Measurements from ENCODE around the gene CLHC1.
"Not testable (repeated sequence)": the region's sequence is repeated elsewhere in the genome, so short reads cannot be mapped to it uniquely, and the experiment has no call there.

The CLHC1 gene

DNA sequence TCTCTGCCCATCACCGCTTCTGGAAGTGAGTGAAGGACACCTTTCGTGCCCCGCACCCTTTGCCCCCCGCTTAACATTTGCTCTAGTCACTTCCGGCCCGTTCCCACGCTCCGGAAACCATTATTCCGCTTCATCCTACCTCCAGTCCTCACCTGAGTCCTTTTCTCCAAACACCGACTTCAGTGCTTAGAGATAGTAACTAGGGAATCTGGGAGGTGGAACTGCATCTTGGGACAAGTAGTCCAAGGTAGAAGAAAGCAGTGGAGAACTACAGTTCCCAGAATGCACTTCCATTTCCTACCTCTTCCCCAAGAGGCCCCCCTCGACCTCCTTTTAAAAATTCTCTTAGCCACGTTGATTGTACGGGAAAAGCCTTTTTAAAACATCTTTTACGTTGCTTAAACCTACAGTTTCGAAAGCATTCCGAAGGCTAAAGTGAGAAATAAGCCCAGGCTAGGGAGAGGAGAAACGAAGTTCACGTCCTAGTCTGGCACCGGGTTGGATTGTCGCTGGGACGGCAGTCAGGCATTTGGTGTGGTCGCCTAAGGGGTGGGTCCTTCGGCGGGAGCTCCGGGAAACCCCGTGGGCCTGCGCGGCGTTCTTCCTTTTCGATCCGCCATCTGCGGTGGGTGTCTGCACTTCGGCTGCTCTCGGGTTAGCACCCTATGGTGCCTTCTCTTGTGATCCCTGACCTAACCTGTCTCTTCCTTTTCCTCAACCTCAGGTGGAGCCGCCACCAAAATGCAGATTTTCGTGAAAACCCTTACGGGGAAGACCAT lies at the start of gene CLHC1, which contains the start of gene RPS27A:
CLHC1 (minus strand) TSS at position 210 of the 779 bp plus-strand sequence. CDS start 9,882 bp downstream, outside the sequence.
RPS27A (plus strand) TSS at position 605 of the 779 bp plus-strand sequence; CDS start at position 742, 137 bp downstream.
- no peaks in the 10 kb centered on the region for H3K9me2 ChIP-seq (replicated peaks; ENCODE audit: low read depth, low read length)
- H3K4me1 ChIP-seq (ENCODE audit: insufficient read depth, low read length, poor library complexity, severe bottlenecking): peaks cover 42% of the 10 kb centered on the region
- TF ChIP-seq, protein P1, sequence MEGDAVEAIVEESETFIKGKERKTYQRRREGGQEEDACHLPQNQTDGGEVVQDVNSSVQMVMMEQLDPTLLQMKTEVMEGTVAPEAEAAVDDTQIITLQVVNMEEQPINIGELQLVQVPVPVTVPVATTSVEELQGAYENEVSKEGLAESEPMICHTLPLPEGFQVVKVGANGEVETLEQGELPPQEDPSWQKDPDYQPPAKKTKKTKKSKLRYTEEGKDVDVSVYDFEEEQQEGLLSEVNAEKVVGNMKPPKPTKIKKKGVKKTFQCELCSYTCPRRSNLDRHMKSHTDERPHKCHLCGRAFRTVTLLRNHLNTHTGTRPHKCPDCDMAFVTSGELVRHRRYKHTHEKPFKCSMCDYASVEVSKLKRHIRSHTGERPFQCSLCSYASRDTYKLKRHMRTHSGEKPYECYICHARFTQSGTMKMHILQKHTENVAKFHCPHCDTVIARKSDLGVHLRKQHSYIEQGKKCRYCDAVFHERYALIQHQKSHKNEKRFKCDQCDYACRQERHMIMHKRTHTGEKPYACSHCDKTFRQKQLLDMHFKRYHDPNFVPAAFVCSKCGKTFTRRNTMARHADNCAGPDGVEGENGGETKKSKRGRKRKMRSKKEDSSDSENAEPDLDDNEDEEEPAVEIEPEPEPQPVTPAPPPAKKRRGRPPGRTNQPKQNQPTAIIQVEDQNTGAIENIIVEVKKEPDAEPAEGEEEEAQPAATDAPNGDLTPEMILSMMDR (conservative IDR thresholded peaks at IDR 0.05; ENCODE audit: low read length): no peak
- TF ChIP-seq EZH2phosphoT487 (IDR thresholded peaks at IDR 0.05; ENCODE audit: borderline replicate concordance): no peak
- no peaks in the 10 kb centered on the region for H3K9me3 ChIP-seq (ENCODE audit: insufficient read depth, low read depth, low read length)
- H3K36me3 ChIP-seq (ENCODE audit: insufficient read depth, low read length): peaks cover 35% of the 10 kb centered on the region; the same call in 1 of the 2 replicates
- peaks cover 6% of the 10 kb centered on the region for H3K27me3 ChIP-seq (ENCODE audit: insufficient read depth, low read length, poor library complexity, severe bottlenecking)
- peaks cover 54% of the 10 kb centered on the region for H3K79me2 ChIP-seq (ENCODE audit: insufficient read depth, low read length)
- H3K9ac ChIP-seq (ENCODE audit: low read depth, low read length, poor library complexity, severe bottlenecking): peak within 1 kb of the TSS; percentile 98
- H3K4me2 ChIP-seq (ENCODE audit: low read depth, low read length, poor library complexity, severe bottlenecking): peak within 1 kb of the TSS; percentile 99
- peak within 1 kb of the TSS; percentile 94 for H3K4me3 ChIP-seq (ENCODE audit: low read length, poor library complexity, severe bottlenecking)
- peaks cover 41% of the 10 kb centered on the region for H4K20me1 ChIP-seq (ENCODE audit: insufficient read depth, low read length, poor library complexity, severe bottlenecking)
- H2AFZ ChIP-seq (ENCODE audit: low read length): peak within 1 kb of the TSS; percentile 90
- peaks cover 8% of the 10 kb centered on the region; the same call in 1 of the 2 replicates for H3F3A ChIP-seq (ENCODE audit: low read depth)

DNA sequence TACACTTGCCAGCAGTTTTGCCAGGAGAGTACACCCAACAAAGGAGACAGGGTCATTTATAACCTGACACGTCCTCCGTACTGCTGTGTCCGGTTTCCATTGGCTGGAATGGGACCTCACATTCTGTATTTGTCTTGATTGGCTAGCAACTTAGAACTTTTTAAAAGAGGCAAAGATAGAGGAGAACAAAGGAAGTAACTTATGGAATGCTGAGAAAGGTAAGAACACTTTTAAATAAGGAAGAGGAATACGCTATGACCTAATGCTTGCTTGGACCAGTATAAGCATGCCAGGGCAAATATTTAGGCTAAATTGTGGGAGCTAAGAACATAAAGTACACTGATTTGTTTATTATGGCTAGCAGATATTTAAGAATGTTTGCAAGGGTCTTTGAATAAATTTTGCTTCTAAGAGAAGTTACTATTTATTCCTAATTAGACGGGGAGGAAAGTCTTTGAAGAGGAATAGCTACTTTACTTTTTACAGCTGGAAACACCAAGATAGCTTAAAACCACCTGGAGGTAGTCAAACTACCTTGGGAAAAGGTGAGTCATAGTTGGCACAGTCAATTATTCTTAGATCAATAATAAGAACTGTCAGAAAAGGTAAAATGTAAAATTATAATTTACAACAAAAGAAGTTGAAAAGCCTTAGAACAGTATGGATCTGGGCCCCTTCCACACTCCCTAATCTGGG lies 48.9 kb upstream of the CLHC1 start:
- H2AFZ ChIP-seq (ENCODE audit: low read length); H4K20me1 ChIP-seq (ENCODE audit: insufficient read depth, low read length, poor library complexity, severe bottlenecking); H3K9me3 ChIP-seq (ENCODE audit: insufficient read depth, low read depth, low read length); H3F3A ChIP-seq (ENCODE audit: low read depth); H3K27me3 ChIP-seq (ENCODE audit: insufficient read depth, low read length, poor library complexity, severe bottlenecking); H3K36me3 ChIP-seq (ENCODE audit: insufficient read depth, low read length); H3K9me2 ChIP-seq (replicated peaks; ENCODE audit: low read depth, low read length); H3K79me2 ChIP-seq (ENCODE audit: insufficient read depth, low read length): not testable (repeated sequence)
- peak overlapping the region; percentile 94 for H3K4me3 ChIP-seq (ENCODE audit: low read length, poor library complexity, severe bottlenecking)
- peak overlapping the region; percentile 91 for H3K9ac ChIP-seq (ENCODE audit: low read depth, low read length, poor library complexity, severe bottlenecking)
- H3K4me2 ChIP-seq (ENCODE audit: low read depth, low read length, poor library complexity, severe bottlenecking): peak overlapping the region; percentile 97
- peaks cover 19% of the 10 kb centered on the region for H3K4me1 ChIP-seq (ENCODE audit: insufficient read depth, low read length, poor library complexity, severe bottlenecking)

DNA sequence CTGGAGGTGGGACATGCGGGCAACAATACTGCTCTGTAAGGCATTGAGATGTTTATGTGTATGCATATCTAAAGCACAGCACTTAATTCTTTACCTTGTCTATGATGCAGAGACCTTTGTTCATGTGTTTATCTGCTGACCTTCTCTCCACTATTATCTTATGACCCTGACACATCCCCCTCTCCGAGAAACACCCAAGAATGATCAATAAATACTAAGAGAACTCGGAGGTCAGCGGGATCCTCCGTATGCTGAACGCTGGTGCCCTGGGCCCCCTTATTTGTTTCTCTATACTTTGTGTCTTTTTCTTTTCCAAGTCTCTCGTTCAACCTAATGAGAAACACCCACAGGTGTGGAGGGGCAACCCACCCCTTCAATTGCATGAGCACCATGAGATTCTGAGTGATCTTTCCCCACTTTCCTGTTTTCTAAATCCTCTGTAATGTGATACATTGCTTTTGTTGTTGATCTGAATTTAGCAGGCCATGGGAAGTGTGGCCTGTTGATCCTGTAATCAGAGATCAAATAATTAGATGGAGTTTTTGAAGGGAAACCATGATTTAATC lies 47.8 kb upstream of the CLHC1 start:
- not testable (repeated sequence) for H2AFZ ChIP-seq (ENCODE audit: low read length); H3K4me2 ChIP-seq (ENCODE audit: low read depth, low read length, poor library complexity, severe bottlenecking); H4K20me1 ChIP-seq (ENCODE audit: insufficient read depth, low read length, poor library complexity, severe bottlenecking); H3K9me3 ChIP-seq (ENCODE audit: insufficient read depth, low read depth, low read length); H3K9me2 ChIP-seq (replicated peaks; ENCODE audit: low read depth, low read length); H3K79me2 ChIP-seq (ENCODE audit: insufficient read depth, low read length); H3K4me3 ChIP-seq (ENCODE audit: low read length, poor library complexity, severe bottlenecking); H3K27me3 ChIP-seq (ENCODE audit: insufficient read depth, low read length, poor library complexity, severe bottlenecking); H3K36me3 ChIP-seq (ENCODE audit: insufficient read depth, low read length); H3F3A ChIP-seq (ENCODE audit: low read depth); H3K9ac ChIP-seq (ENCODE audit: low read depth, low read length, poor library complexity, severe bottlenecking)
- H3K4me1 ChIP-seq (ENCODE audit: insufficient read depth, low read length, poor library complexity, severe bottlenecking): peaks cover 19% of the 10 kb centered on the region

DNA sequence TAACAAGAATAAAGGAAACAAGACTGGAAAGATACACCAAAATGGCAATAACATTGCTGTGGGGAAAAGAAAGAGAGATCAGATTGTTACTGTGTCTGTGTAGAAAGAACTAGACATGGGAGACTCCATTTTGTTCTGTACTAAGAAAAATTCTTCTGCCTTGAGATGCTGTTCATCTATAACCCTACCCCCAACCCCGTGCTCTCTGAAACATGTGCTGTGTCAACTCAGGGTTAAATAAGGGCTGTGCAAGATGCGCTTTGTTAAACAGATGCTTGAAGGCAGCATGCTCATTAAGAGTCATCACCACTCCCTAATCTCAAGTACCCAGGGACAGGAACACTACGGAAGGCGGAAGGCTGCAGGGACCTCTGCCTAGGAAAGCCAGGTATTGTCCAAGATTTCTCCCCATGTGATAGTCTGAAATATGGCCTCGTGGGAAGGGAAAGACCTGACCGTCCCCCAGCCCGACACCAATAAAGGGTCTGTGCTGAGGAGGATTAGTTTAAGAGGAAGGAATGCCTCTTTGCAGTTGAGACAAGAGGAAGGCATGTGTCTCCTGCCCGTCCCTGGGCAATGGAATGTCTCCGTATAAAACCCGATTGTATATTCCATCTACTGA lies 47.2 kb upstream of the CLHC1 start:
- not testable (repeated sequence) for H3K9me2 ChIP-seq (replicated peaks; ENCODE audit: low read depth, low read length); H4K20me1 ChIP-seq (ENCODE audit: insufficient read depth, low read length, poor library complexity, severe bottlenecking); H2AFZ ChIP-seq (ENCODE audit: low read length); H3K27me3 ChIP-seq (ENCODE audit: insufficient read depth, low read length, poor library complexity, severe bottlenecking); H3K4me3 ChIP-seq (ENCODE audit: low read length, poor library complexity, severe bottlenecking); H3K9ac ChIP-seq (ENCODE audit: low read depth, low read length, poor library complexity, severe bottlenecking); H3K79me2 ChIP-seq (ENCODE audit: insufficient read depth, low read length); H3K9me3 ChIP-seq (ENCODE audit: insufficient read depth, low read depth, low read length); H3F3A ChIP-seq (ENCODE audit: low read depth); H3K36me3 ChIP-seq (ENCODE audit: insufficient read depth, low read length); H3K4me2 ChIP-seq (ENCODE audit: low read depth, low read length, poor library complexity, severe bottlenecking)
- peaks cover 19% of the 10 kb centered on the region for H3K4me1 ChIP-seq (ENCODE audit: insufficient read depth, low read length, poor library complexity, severe bottlenecking)
